IMR-90 (cell line): Measurements from ENCODE around the gene KIF1C. TPM values are rescaled to one million over a fixed set of nuclear protein-coding genes. Genes with fewer than 3 reads are reported as not detected.

Experiments
- ATAC-seq: fragments of 200-7000 bp; cut with Tn5 transposase; 2 replicates; pipeline ENCODE4 v1.9.1; 2020; ENCODE audit warnings: low read depth, mild to moderate bottlenecking, moderate library complexity
- BruUV-seq: library from RNA; stranded (reverse); fragments of 400-500 nt; replicated peaks from 2 replicates; lab custom pipeline; 2021; lab: Mats Ljungman, UMichigan
- CTCF ChIA-PET: fragments of 300-600 bp; formaldehyde crosslinking; extraction: SDS; loops from one replicate; lab custom pipeline; 2021; ENCODE audit warnings: antibody characterized with exemption; lab: Yijun Ruan, JAX
- POLR2A ChIA-PET: fragments of 300-600 bp; sonication (Branson Sonifier 250); formaldehyde crosslinking; loops from one replicate; lab custom pipeline; 2022; ENCODE audit warnings: antibody characterized with exemption; ENCODE audit not compliant: unreplicated experiment; lab: Charles Lee
- DNase-seq: peaks from one replicate; pipeline ENCODE4 v3.0.0; 2013
- H2AFZ ChIP-seq: replicated peaks from 2 replicates; pipeline ENCODE3; 2013; ENCODE audit warnings: low read length, mild to moderate bottlenecking; ENCODE audit not compliant: poor library complexity
- H2AK5ac ChIP-seq: 2 replicates; pipeline ENCODE4 v1.6.1; 2013; ENCODE audit warnings: low read depth, low read length, inconsistent platforms
- H2AK9ac ChIP-seq: replicated peaks from 2 replicates; pipeline ENCODE3; 2013; ENCODE audit warnings: mild to moderate bottlenecking, low read depth, low read length, moderate library complexity; ENCODE audit not compliant: poor library complexity
- H2BK120ac ChIP-seq: 2 replicates; pipeline ENCODE4 v1.6.1; 2013; ENCODE audit warnings: low read depth, low read length, inconsistent platforms
- H2BK15ac ChIP-seq: 3 replicates; pipeline ENCODE4 v1.6.1; 2013; ENCODE audit warnings: low read depth, low read length, inconsistent platforms
- H2BK20ac ChIP-seq: 2 replicates; pipeline ENCODE4 v1.6.1; 2013; ENCODE audit warnings: low read depth, mild to moderate bottlenecking, inconsistent platforms, low read length, moderate library complexity
- H2BK5ac ChIP-seq: 2 replicates; pipeline ENCODE4 v1.6.1; 2013; ENCODE audit warnings: mild to moderate bottlenecking, low read depth, low read length, inconsistent platforms; ENCODE audit not compliant: poor library complexity, severe bottlenecking
- H3K14ac ChIP-seq: replicated peaks from 2 replicates; pipeline ENCODE4 v1.6.1; 2013; ENCODE audit warnings: low read depth, low read length, inconsistent platforms
- H3K18ac ChIP-seq: 2 replicates; pipeline ENCODE4 v1.6.1; 2013; ENCODE audit warnings: low read depth, low read length, control low read depth
- H3K23ac ChIP-seq: 2 replicates; pipeline ENCODE4 v1.6.1; 2013; ENCODE audit warnings: low read depth, low read length, inconsistent platforms
- H3K27ac ChIP-seq: 2 replicates; pipeline ENCODE4 v1.5.1; 2013; ENCODE audit warnings: mild to moderate bottlenecking, control low read depth, low read length; ENCODE audit not compliant: insufficient read depth
- H3K27me3 ChIP-seq: 2 replicates; pipeline ENCODE4 v1.6.1; 2013; ENCODE audit warnings: low read length; ENCODE audit not compliant: control insufficient read depth, insufficient read depth
- H3K36me3 ChIP-seq: 2 replicates; pipeline ENCODE4 v1.6.1; 2013; ENCODE audit warnings: low read length, mixed read lengths; ENCODE audit not compliant: control insufficient read depth, insufficient read depth
- H3K4ac ChIP-seq: 2 replicates; pipeline ENCODE4 v1.6.1; 2013; ENCODE audit warnings: low read depth, low read length, inconsistent platforms
- H3K4me1 ChIP-seq: 2 replicates; pipeline ENCODE4 v1.6.1; 2013; ENCODE audit warnings: low read length, mixed read lengths; ENCODE audit not compliant: control insufficient read depth, insufficient read depth
- H3K4me2 ChIP-seq: 2 replicates; pipeline ENCODE4 v1.6.1; 2013; ENCODE audit warnings: low read depth, mild to moderate bottlenecking, control low read depth, low read length, moderate library complexity
- H3K4me3 ChIP-seq: 2 replicates; pipeline ENCODE4 v1.5.1; 2013; ENCODE audit warnings: low read depth, mild to moderate bottlenecking, control low read depth, low read length, moderate library complexity; ENCODE audit not compliant: insufficient read depth
- H3K56ac ChIP-seq: 2 replicates; pipeline ENCODE4 v1.6.1; 2013; ENCODE audit warnings: low read length, inconsistent platforms; ENCODE audit not compliant: insufficient read depth; ENCODE audit errors: extremely low read depth
- H3K79me1 ChIP-seq, 2 experiments: 2 replicates each; pipeline ENCODE4 v1.6.1; 2013; ENCODE audit warnings: low read length in 2 of 2, inconsistent platforms in 1 of 2, low read depth in 1 of 2
- H3K9ac ChIP-seq: 2 replicates; pipeline ENCODE4 v1.6.1; 2013; ENCODE audit warnings: low read depth, low read length, control low read depth
- H3K9me1 ChIP-seq: 2 replicates; pipeline ENCODE4 v1.6.1; 2013; ENCODE audit warnings: low read length, inconsistent platforms; ENCODE audit not compliant: insufficient read depth
- H3K9me3 ChIP-seq: 2 replicates; pipeline ENCODE4 v1.6.1; 2013; ENCODE audit warnings: low read length; ENCODE audit not compliant: control insufficient read depth, insufficient read depth
- H4K20me1 ChIP-seq: 2 replicates; pipeline ENCODE4 v1.6.1; 2013; ENCODE audit warnings: low read length, inconsistent platforms; ENCODE audit not compliant: insufficient read depth
- H4K5ac ChIP-seq: 2 replicates; pipeline ENCODE4 v1.6.1; 2013; ENCODE audit warnings: mild to moderate bottlenecking, low read depth, low read length, control low read depth
- H4K8ac ChIP-seq, 2 experiments: 2 replicates each; pipeline ENCODE4 v1.6.1; 2013; ENCODE audit warnings: low read depth in 2 of 2, low read length in 2 of 2, control low read depth in 1 of 2, inconsistent platforms in 1 of 2
- H4K91ac ChIP-seq: 2 replicates; pipeline ENCODE4 v1.6.1; 2013; ENCODE audit warnings: low read depth, low read length, inconsistent platforms; ENCODE audit not compliant: insufficient read depth
- BHLHE40 ChIP-seq: fragments of 150-350 bp; IDR thresholded peaks from 2 replicates; pipeline ENCODE4 v1.6.1; 2016; ENCODE audit warnings: mild to moderate bottlenecking, low read depth, low read length
- CTCF ChIP-seq: conservative IDR thresholded peaks from 2 replicates; pipeline ENCODE4 v1.5.1; 2012; ENCODE audit warnings: mild to moderate bottlenecking, low read depth, low read length, improper control_type of control experiment
- ELK1 ChIP-seq: fragments of 150-350 bp; IDR thresholded peaks from 2 replicates; pipeline ENCODE4 v1.6.1; 2016; ENCODE audit warnings: low read depth, mild to moderate bottlenecking, low read length, moderate library complexity, borderline replicate concordance
- FOS ChIP-seq: fragments of 150-350 bp; IDR thresholded peaks from 2 replicates; pipeline ENCODE4 v1.6.1; 2016; ENCODE audit warnings: low read depth, low read length
- MAZ ChIP-seq: IDR thresholded peaks from 2 replicates; pipeline ENCODE4 v1.6.1; 2012; ENCODE audit warnings: low read depth, mild to moderate bottlenecking, low read length, improper control_type of control experiment, moderate library complexity, borderline replicate concordance
- NFE2L2 ChIP-seq: fragments of 150-350 bp; IDR thresholded peaks from 2 replicates; pipeline ENCODE4 v1.6.1; 2016; ENCODE audit warnings: low read depth, mild to moderate bottlenecking, low read length
- RAD21 ChIP-seq: IDR thresholded peaks from 2 replicates; pipeline ENCODE4 v1.6.1; 2012; ENCODE audit warnings: low read length, improper control_type of control experiment
- WGBS, 2 experiments: methylation state at CpG; one replicate each; pipeline versions ENCODE4 v1.1.5 to v1.1.7; 2013; ENCODE audit warnings: missing lambda C conversion rate in 2 of 2; ENCODE audit not compliant: insufficient read length in 1 of 2; ENCODE audit errors: extremely low coverage in 2 of 2; 5-methylcytosine and 5-hydroxymethylcytosine counted together
- dilution Hi-C: fragments of 300-500 bp; cut with HindIII; formaldehyde crosslinking; loops from one replicate; pipeline ENCODE4 v1.14.3; 2018; ENCODE audit warnings: low sequenced_read_pairs; ENCODE audit not compliant: unreplicated experiment
- in situ Hi-C: fragments of 300-500 bp; cut with MboI; formaldehyde crosslinking; loops from 3 replicates; pipeline ENCODE4 v1.14.3; 2019; ENCODE audit warnings: low sequenced_read_pairs, inconsistent platforms, mixed read lengths
- intact Hi-C: fragments of 100-400 bp; cut with micrococcal nuclease; formaldehyde crosslinking; loops from 2 replicates; pipeline ENCODE4 v1.10.0; 2022
- polyA plus RNA-seq, 3 experiments: library from polyadenylated mRNA; depleted of rRNA; stranded (reverse); fragments of >200 nt; gene quantifications; 2 replicates each; pipeline ENCODE4 v1.2.3, GENCODE V29; 2012; ENCODE audit warnings: low replicate concordance in 1 of 3
- total RNA-seq: library from RNA; depleted of rRNA; stranded (reverse); fragments of >200 nt; gene quantifications from 2 replicates; pipeline ENCODE4 v1.2.3, GENCODE V29; 2012

KIF1C gene
- total and polyA plus RNA-seq, 2 of the 4 experiments (the other 2 are of a cell fraction), result 27.4 to 28.7 TPM

- Histone ChIP-seq H3K79me1 (peaks cover 5 to 20% of the 10 kb centered on the region in 2 experiments; a peak in 3 of 4 replicates), H3K56ac (no peak overlapping the region), H3K27ac (no peak overlapping the region), H3K18ac (no peak overlapping the region), H3K36me3 (peaks cover 18% of the 10 kb centered on the region), H2AK5ac (no peak overlapping the region), H4K5ac (no peak overlapping the region), H4K91ac (no peak overlapping the region), H3K4ac (no peak overlapping the region), H3K4me2 (no peak overlapping the region), H2AK9ac (peak overlapping the region; percentile 50), H4K20me1 (no peaks in the 10 kb centered on the region), H2BK15ac (no peak overlapping the region), H3K4me1 (peaks cover 15% of the 10 kb centered on the region), H3K14ac (no peak overlapping the region), H4K8ac (no peak overlapping the region), H2AFZ (no peak overlapping the region), H3K27me3 (no peaks in the 10 kb centered on the region), H2BK20ac (no peak overlapping the region), H2BK5ac (no peak overlapping the region), H3K9me1 (peaks cover 15% of the 10 kb centered on the region; the same call in 1 of the 2 replicates), H3K23ac (no peak overlapping the region), H3K9me3 (no peaks in the 10 kb centered on the region), H3K9ac (no peak overlapping the region), H3K4me3 (no peak overlapping the region), H2BK120ac (no peak overlapping the region)
- intact Hi-C loops (no loop called here), in situ Hi-C loops (no loop called here), dilution Hi-C loops (no loop called here)
- WGBS, 2 experiments, result 100% methylated on average over 3 of the region's 10 CpGs; no CpG with 5 or more reads in 1 of the 2 experiments
- ATAC-seq (no peak), DNase-seq (no peak)
- no TSS peak for BruUV-seq
- CTCF ChIA-PET, result no interaction called here
- POLR2A ChIA-PET, result no interaction called here
- TF ChIP-seq NFE2L2 (no peak), BHLHE40 (no peak), RAD21 (no peak), ELK1 (no peak), FOS (no peak), MAZ (no peak), CTCF (peak; percentile 10; the same call in 1 of the 2 replicates)
Measured at GRCh38 chr17:4956493-4957061, 41.2 kb upstream of the KIF1C start.
